DND-41 (cell line): ENCODE data around the gene DIP2B.

Experiments used
- ATAC-seq: fragments of 200-7000 bp; cut with Tn5 transposase; 3 replicates; pipeline ENCODE4 v1.9.1; 2021; ENCODE audit warnings: low read depth; ENCODE audit not compliant: insufficient read depth
- DNase-seq: peaks from one replicate; pipeline ENCODE4 v3.0.0-alpha.2; 2020
- H2AFZ ChIP-seq: 2 replicates; pipeline ENCODE4 v1.6.0; 2012; ENCODE audit warnings: low read depth, low read length
- H3K27ac ChIP-seq: 2 replicates; pipeline ENCODE4 v1.5.1; 2012; ENCODE audit warnings: low read length, inconsistent platforms
- H3K27me3 ChIP-seq: fragments of 200-600 bp; sonication (generic); 2 replicates; pipeline ENCODE4 v1.6.0; 2012; ENCODE audit warnings: low read length, mild to moderate bottlenecking, inconsistent platforms; ENCODE audit not compliant: insufficient read depth, poor library complexity
- H3K36me3 ChIP-seq: 2 replicates; pipeline ENCODE4 v1.5.1; 2012; ENCODE audit warnings: low read length, inconsistent platforms; ENCODE audit not compliant: insufficient read depth
- H3K4me1 ChIP-seq: 2 replicates; pipeline ENCODE4 v1.5.1; 2012; ENCODE audit warnings: mild to moderate bottlenecking, low read length; ENCODE audit not compliant: insufficient read depth
- H3K4me2 ChIP-seq: 2 replicates; pipeline ENCODE4 v1.6.0; 2012; ENCODE audit warnings: mild to moderate bottlenecking, moderate library complexity, low read length, inconsistent platforms; ENCODE audit not compliant: insufficient read depth
- H3K4me3 ChIP-seq, 2 experiments: fragments of 200-600 bp in 1 of 2; shearing (Covaris generic) in 1 of 2; 2 replicates each; pipeline ENCODE4 v1.5.1; 2012 to 2016; ENCODE audit warnings: inconsistent platforms in 2 of 2, low read length in 2 of 2, mild to moderate bottlenecking in 2 of 2, low read depth in 1 of 2, moderate library complexity in 1 of 2
- H3K79me2 ChIP-seq: 2 replicates; pipeline ENCODE4 v1.6.0; 2012; ENCODE audit warnings: low read length, inconsistent platforms; ENCODE audit not compliant: insufficient read depth
- H3K9ac ChIP-seq: 2 replicates; pipeline ENCODE4 v1.6.0; 2012; ENCODE audit warnings: low read depth, mild to moderate bottlenecking, inconsistent platforms, low read length, moderate library complexity
- H3K9me3 ChIP-seq: 2 replicates; pipeline ENCODE4 v1.5.1; 2012; ENCODE audit warnings: low read length, moderate library complexity, mild to moderate bottlenecking, inconsistent platforms; ENCODE audit not compliant: insufficient read depth, severe bottlenecking
- H4K20me1 ChIP-seq: 2 replicates; pipeline ENCODE4 v1.6.0; 2012; ENCODE audit warnings: low read length; ENCODE audit not compliant: insufficient read depth
- CTCF ChIP-seq: IDR thresholded peaks from 2 replicates; pipeline ENCODE4 v1.5.1; 2012; ENCODE audit warnings: borderline replicate concordance, low read length, moderate library complexity, mild to moderate bottlenecking; ENCODE audit not compliant: poor library complexity, severe bottlenecking; ENCODE audit errors: extremely low read depth
- EZH2 ChIP-seq: IDR thresholded peaks from 3 replicates; pipeline ENCODE4 v1.6.1; 2012; ENCODE audit warnings: borderline replicate concordance, low read depth, mild to moderate bottlenecking, moderate library complexity, low read length, inconsistent platforms; ENCODE audit not compliant: severe bottlenecking

DIP2B gene

GRCh38 chr12:50728417-50728816 lies 223.6 kb downstream of the DIP2B start:
- Histone ChIP-seq H3K4me3 (no peak overlapping the region), H3K79me2 (no peaks in the 10 kb centered on the region), H3K9ac (no peak overlapping the region), H3K4me2 (no peak overlapping the region), H4K20me1 (no peaks in the 10 kb centered on the region), H3K36me3 (peaks cover 84% of the 10 kb centered on the region), H3K4me1 (no peaks in the 10 kb centered on the region), H2AFZ (no peak overlapping the region), H3K27me3 (no peaks in the 10 kb centered on the region), H3K9me3 (no peaks in the 10 kb centered on the region), H3K27ac (no peak overlapping the region)
- TF ChIP-seq EZH2 (no peak), CTCF (no peak)
- DNase-seq (no peak), ATAC-seq (no peak)

GRCh38 chr12:50728841-50729240 lies 224.1 kb downstream of the DIP2B start:
- Histone ChIP-seq H4K20me1 (no peaks in the 10 kb centered on the region), H3K27me3 (no peaks in the 10 kb centered on the region), H3K9me3 (no peaks in the 10 kb centered on the region), H3K27ac (no peak overlapping the region), H3K79me2 (no peaks in the 10 kb centered on the region), H3K36me3 (peaks cover 84% of the 10 kb centered on the region), H3K4me2 (no peak overlapping the region), H3K4me1 (no peaks in the 10 kb centered on the region), H3K9ac (no peak overlapping the region), H3K4me3 (no peak overlapping the region), H2AFZ (no peak overlapping the region)
- ATAC-seq: no peak
- TF ChIP-seq CTCF (no peak), EZH2 (no peak)
- no peak for DNase-seq

GRCh38 chr12:50732591-50732990 lies 227.8 kb downstream of the DIP2B start:
- TF ChIP-seq CTCF (no peak), EZH2 (no peak)
- ATAC-seq (no peak), DNase-seq (no peak)
- Histone ChIP-seq H3K27ac (no peak overlapping the region), H3K9me3 (no peaks in the 10 kb centered on the region), H3K4me3 (no peak overlapping the region), H3K4me1 (no peaks in the 10 kb centered on the region), H3K4me2 (no peak overlapping the region), H3K36me3 (peaks cover 82% of the 10 kb centered on the region), H3K27me3 (no peaks in the 10 kb centered on the region), H3K9ac (no peak overlapping the region), H4K20me1 (no peaks in the 10 kb centered on the region), H2AFZ (no peak overlapping the region), H3K79me2 (no peaks in the 10 kb centered on the region)

- ATAC-seq (no peak), DNase-seq (no peak)
- H3K36me3 ChIP-seq: peaks cover 82% of the 10 kb centered on the region
- no peaks in the 10 kb centered on the region for H3K27me3 ChIP-seq
- H3K9me3 ChIP-seq: no peaks in the 10 kb centered on the region
- H2AFZ ChIP-seq: no peak overlapping the region
- no peak overlapping the region for H3K9ac ChIP-seq
- no peak overlapping the region for H3K4me2 ChIP-seq
- H3K27ac ChIP-seq: no peak overlapping the region
- H3K79me2 ChIP-seq: no peaks in the 10 kb centered on the region
- no peak overlapping the region for H3K4me3 ChIP-seq
- no peaks in the 10 kb centered on the region for H4K20me1 ChIP-seq
- no peak for TF ChIP-seq CTCF
- TF ChIP-seq EZH2: no peak
- H3K4me1 ChIP-seq: no peaks in the 10 kb centered on the region
Measured at GRCh38 chr12:50733706-50734105, 228.9 kb downstream of the DIP2B start.
